Lower leg skin (tissue), 3 donors: Measurements from ENCODE around the gene FAM180A.

Source experiments
- CTCF ChIP-seq, 3 donors: fragments of 450-650 bp; IDR thresholded peaks; one replicate each; pipeline ENCODE4 v1.5.1; 2016; ENCODE audit warnings: antibody characterized with exemption in 3 of 3, mild to moderate bottlenecking in 3 of 3, moderate library complexity in 2 of 3
- POLR2A ChIP-seq, 2 donors: fragments of 450-650 bp; IDR thresholded peaks; one replicate each; pipeline ENCODE4 v1.6.1; 2016 to 2017; ENCODE audit warnings: antibody characterized with exemption in 2 of 2, mild to moderate bottlenecking in 1 of 2, moderate library complexity in 1 of 2

- TF ChIP-seq CTCF (IDR thresholded peaks at IDR 0.05) (no peak), POLR2A (IDR thresholded peaks at IDR 0.05) (no peak)
Observed at GRCh38 chr7:135685306-135686084, 63.1 kb downstream of the FAM180A start.
